A549 (cell line): Measurements from ENCODE around the gene CAND2. TPM values are rescaled to one million over a fixed set of nuclear protein-coding genes. Genes with fewer than 3 reads are reported as not detected.
A peak's percentile ranks its signal among the peaks of the same experiment; 100 is the strongest.

Source experiments
- ATAC-seq, 2 experiments: fragments of 200-7000 bp in 1 of 2; fragments of >200 bp in 1 of 2; cut with Nextera tagmentation in 1 of 2; cut with Tn5 transposase in 1 of 2; 3 replicates each; pipeline versions ENCODE4 v1.8.0 to v1.9.1; 2018 to 2020; ENCODE audit warnings: mild to moderate bottlenecking in 1 of 2, moderate library complexity in 1 of 2
- CTCF ChIA-PET: fragments of 300-600 bp; sonication (Branson Sonifier 250); formaldehyde crosslinking; extraction: SDS; loops from one replicate; lab custom pipeline; 2021; ENCODE audit warnings: antibody characterized with exemption, inconsistent platforms; lab: Yijun Ruan, JAX
- POLR2A ChIA-PET: fragments of 350-600 bp; formaldehyde crosslinking; extraction: SDS; loops from one replicate; lab custom pipeline; 2021; ENCODE audit warnings: antibody characterized with exemption, inconsistent platforms; lab: Yijun Ruan, JAX
- DNase-seq, 2 experiments: peaks; one replicate each; pipeline versions ENCODE4 v3.0.0 to v3.0.0-alpha.2; 2011 to 2016; ENCODE audit warnings: low read depth in 1 of 2, low spot score in 1 of 2
- FAIRE-seq: peaks from 2 replicates; lab custom pipeline; 2011; peaks lifted over from hg19 to GRCh38; lab: Jason Lieb, UNC
- H3K27ac ChIP-seq, 2 experiments: fragments of >200 bp; sonication (Bioruptor Twin); formaldehyde crosslinking; 3 replicates each; pipeline ENCODE4 v1.5.1; 2016 to 2017
- H3K4me1 ChIP-seq: fragments of >200 bp; sonication (Bioruptor Twin); formaldehyde crosslinking; 3 replicates; pipeline ENCODE4 v1.6.1; 2016
- H3K4me2 ChIP-seq: fragments of >200 bp; sonication (Bioruptor Twin); formaldehyde crosslinking; 3 replicates; pipeline ENCODE4 v1.6.1; 2016
- H3K4me3 ChIP-seq: fragments of >200 bp; sonication (Bioruptor Twin); formaldehyde crosslinking; 3 replicates; pipeline ENCODE4 v1.5.1; 2016
- H3K9me3 ChIP-seq: fragments of >200 bp; sonication (Bioruptor Twin); formaldehyde crosslinking; 3 replicates; pipeline ENCODE4 v1.6.1; 2016
- BCL3 ChIP-seq: fragments of >200 bp; sonication (Bioruptor Twin); formaldehyde crosslinking; IDR thresholded peaks from 3 replicates; pipeline ENCODE4 v1.6.1; 2016
- BHLHE40 ChIP-seq: IDR thresholded peaks from 2 replicates; pipeline ENCODE4 v1.6.1; 2012; ENCODE audit warnings: low read depth, low read length, inconsistent platforms
- CTCF ChIP-seq: fragments of >200 bp; sonication (Bioruptor Twin); formaldehyde crosslinking; IDR thresholded peaks from 3 replicates; pipeline ENCODE4 v1.5.1; 2016
- EHMT2 ChIP-seq: fragments of 200-600 bp; sonication (generic); IDR thresholded peaks from 2 replicates; pipeline ENCODE4 v1.6.1; 2016; ENCODE audit warnings: antibody characterized with exemption, low read depth, mild to moderate bottlenecking, moderate library complexity
- EP300 ChIP-seq, 2 experiments: fragments of >200 bp; sonication (Bioruptor Twin); formaldehyde crosslinking; IDR thresholded peaks; 2 replicates in 1 of 2; 3 replicates in 1 of 2; pipeline ENCODE4 v1.6.1; 2016 to 2017
- ESRRA ChIP-seq: fragments of 150-350 bp; IDR thresholded peaks from 2 replicates; pipeline ENCODE4 v1.6.1; 2014; ENCODE audit warnings: mild to moderate bottlenecking, low read length, borderline replicate concordance
- FOSL2 ChIP-seq, 2 experiments: fragments of 450-650 bp in 1 of 2; fragments of >200 bp in 1 of 2; sonication (Bioruptor Twin) in 1 of 2; formaldehyde crosslinking; IDR thresholded peaks; 2 replicates each; pipeline versions ENCODE4 v1.5.0 to v1.6.1; 2016 to 2020; ENCODE audit warnings: mild to moderate bottlenecking in 1 of 2, moderate library complexity in 1 of 2
- HMGXB4 ChIP-seq: fragments of 250-450 bp; sonication (Bioruptor Pico); IDR thresholded peaks from 2 replicates; pipeline ENCODE4 v1.5.0; 2021; ENCODE audit warnings: mild to moderate bottlenecking, moderate library complexity, borderline replicate concordance
- HOXA7 ChIP-seq: fragments of 250-450 bp; sonication (Bioruptor Pico); IDR thresholded peaks from 2 replicates; pipeline ENCODE4 v1.5.0; 2020; ENCODE audit warnings: mild to moderate bottlenecking, moderate library complexity
- HOXB5 ChIP-seq: fragments of 250-450 bp; sonication (Bioruptor Pico); IDR thresholded peaks from 2 replicates; pipeline ENCODE4 v1.5.0; 2020; ENCODE audit warnings: mild to moderate bottlenecking, moderate library complexity
- JUN ChIP-seq, 2 experiments: fragments of >200 bp; sonication (Bioruptor Twin); formaldehyde crosslinking; IDR thresholded peaks; 2 replicates in 1 of 2; 3 replicates in 1 of 2; pipeline ENCODE4 v1.6.1; 2016 to 2017
- JUNB ChIP-seq: fragments of >200 bp; sonication (Bioruptor Twin); formaldehyde crosslinking; IDR thresholded peaks from 2 replicates; pipeline ENCODE4 v1.6.1; 2016
- MAFK ChIP-seq: fragments of 450-650 bp; IDR thresholded peaks from 2 replicates; pipeline ENCODE4 v1.6.1; 2014; ENCODE audit not compliant: partially characterized antibody
- NPAS2 ChIP-seq: fragments of 250-450 bp; sonication (Bioruptor Pico); IDR thresholded peaks from 2 replicates; pipeline ENCODE4 v1.8.0; 2022; ENCODE audit warnings: mild to moderate bottlenecking, moderate library complexity, borderline replicate concordance
- NR3C1 ChIP-seq: fragments of >200 bp; sonication (Bioruptor Twin); formaldehyde crosslinking; IDR thresholded peaks from 3 replicates; pipeline ENCODE4 v1.6.1; 2017
- PBX3 ChIP-seq: IDR thresholded peaks from 2 replicates; pipeline ENCODE4 v1.6.1; 2012
- POLR2A ChIP-seq: IDR thresholded peaks from 2 replicates; pipeline ENCODE4 v1.6.1; 2012; ENCODE audit warnings: mild to moderate bottlenecking, low read length
- RAD21 ChIP-seq, 2 experiments: fragments of >200 bp in 1 of 2; sonication (Bioruptor Twin) in 1 of 2; formaldehyde crosslinking in 1 of 2; IDR thresholded peaks in 1 of 2; conservative IDR thresholded peaks in 1 of 2; 2 replicates in 1 of 2; 3 replicates in 1 of 2; pipeline ENCODE4 v1.6.1; 2012 to 2018; ENCODE audit warnings: inconsistent platforms in 1 of 2
- RFX5 ChIP-seq: fragments of 450-650 bp; IDR thresholded peaks from 2 replicates; pipeline ENCODE4 v1.7.1; 2014; ENCODE audit warnings: antibody characterized with exemption, mild to moderate bottlenecking, moderate library complexity
- SMC3 ChIP-seq: fragments of >200 bp; sonication (Bioruptor Twin); formaldehyde crosslinking; IDR thresholded peaks from 3 replicates; pipeline ENCODE4 v1.6.1; 2018; ENCODE audit warnings: inconsistent platforms
- ZC3H11A ChIP-seq: fragments of 450-650 bp; IDR thresholded peaks from 2 replicates; pipeline ENCODE4 v1.6.1; 2014; ENCODE audit warnings: antibody characterized with exemption, mild to moderate bottlenecking
- ZSCAN20 ChIP-seq: fragments of 250-450 bp; sonication (Bioruptor Pico); IDR thresholded peaks from 2 replicates; pipeline ENCODE4 v1.8.0; 2022; ENCODE audit warnings: mild to moderate bottlenecking, moderate library complexity
- WGBS: methylation state at CpG from one replicate; pipeline ENCODE4 v1.1.6; 2017; ENCODE audit errors: missing lambda C conversion rate; 5-methylcytosine and 5-hydroxymethylcytosine counted together
- polyA plus RNA-seq, 4 experiments: library from polyadenylated mRNA; depleted of rRNA in 3 of 4; stranded (reverse); fragments of >200 nt; fragmentation: RNase III in 1 of 4; extraction: RNeasy Plus Mini Kit Qiagen cat#74134 plus additional on column Dnase treatment in 1 of 4; gene quantifications; 2 replicates in 3 of 4; 3 replicates in 1 of 4; pipeline ENCODE4 v1.2.3, GENCODE V29; 2011 to 2017

CAND2 gene
- polyA plus RNA-seq, 2 of the 4 experiments (the other 2 are of a cell fraction) = 0.72 to 0.84 TPM

GRCh38 chr3:12866836-12867235 lies 70.4 kb downstream of the CAND2 start:
- TF ChIP-seq FOSL2 (IDR thresholded peaks at IDR 0.05) (no peak), FOSL2 (CRISPR knock-in tag; IDR thresholded peaks at IDR 0.05) (no peak), HMGXB4 (CRISPR knock-in tag) (no peak), NPAS2 (CRISPR knock-in tag) (no peak), BHLHE40 (no peak), JUNB (no peak), HOXA7 (no peak), ESRRA (no peak), RFX5 (no peak), PBX3 (no peak), HOXB5 (CRISPR knock-in tag) (no peak), EP300 (IDR thresholded peaks at IDR 0.05) (no peak), BCL3 (no peak), ZC3H11A (no peak)
- Histone ChIP-seq H3K9me3 (peaks cover 10% of the 10 kb centered on the region; the same call in 2 of the 3 replicates), H3K4me2 (no peak overlapping the region), H3K4me1 (peaks cover 4% of the 10 kb centered on the region; the same call in 2 of the 3 replicates), H3K4me3 (no peak overlapping the region), H3K27ac (no peak overlapping the region)
- POLR2A ChIA-PET = no interaction called here
- 26% methylated on average over 6 of the region's 6 CpGs for WGBS
- no peak for DNase-seq
- no peak for FAIRE-seq
- CTCF ChIA-PET = interaction anchor here (1.2 to 3.1 kb wide), 8 partner anchors 9 to 128 kb away, joined by 3 to 19 read pairs (median 6); partner anchors contain the start of gene RPL32
- no peak for ATAC-seq

GRCh38 chr3:12868039-12869034 lies 71.9 kb downstream of the CAND2 start:
- Histone ChIP-seq H3K4me3 (no peak overlapping the region), H3K9me3 (peaks cover 10% of the 10 kb centered on the region; the same call in 2 of the 3 replicates), H3K4me1 (peaks cover 4% of the 10 kb centered on the region; the same call in 2 of the 3 replicates), H3K4me2 (peak overlapping the region; percentile 67), H3K27ac (no peak overlapping the region)
- TF ChIP-seq SMC3 (peak; percentile 78), MAFK (peak; percentile 72), JUN (IDR thresholded peaks at IDR 0.05) (no peak), NR3C1 (no peak), RAD21 (conservative IDR thresholded peaks at IDR 0.05 in 1 of 2, IDR thresholded peaks at IDR 0.05 in 1 of 2) (peak; percentile 80 to 87), ZSCAN20 (no peak), CTCF (peak; percentile 87), POLR2A (no peak), EHMT2 (no peak), ZC3H11A (no peak)
- FAIRE-seq (no peak), ATAC-seq (peak; percentile 95 to 97), DNase-seq (peak; percentile 85 to 88)
- POLR2A ChIA-PET = interaction anchor here (0.8 kb wide), 1 partner anchor 26 kb away, joined by 3 read pairs; no protein-coding TSS in a partner anchor
- WGBS = 62% methylated on average over 43 of the region's 45 CpGs
- CTCF ChIA-PET = interaction anchor here (0.7 to 3.1 kb wide), 22 partner anchors 10 to 203 kb away, joined by 3 to 19 read pairs (median 5); partner anchors contain the start of gene RPL32
